Astrocyte of the spinal cord (primary cell): ENCODE measurements around the gene MAPRE2.
"Not testable (repeated sequence)": the region's sequence is repeated elsewhere in the genome, so short reads cannot be mapped to it uniquely, and the experiment has no call there.

Experiments used
- DNase-seq: peaks from one replicate; pipeline ENCODE4 v3.0.0; 2011; ENCODE audit warnings: low read depth, low spot score
- H3K4me3 ChIP-seq: 2 replicates; pipeline ENCODE4 v1.5.1; 2011; ENCODE audit warnings: low read depth, mild to moderate bottlenecking, low read length, moderate library complexity
- CTCF ChIP-seq: IDR thresholded peaks from 2 replicates; pipeline ENCODE4 v1.5.1; 2012; ENCODE audit warnings: low read depth, mild to moderate bottlenecking, low read length, inconsistent platforms
- in situ Hi-C: cut with HindIII; loops from 2 replicates; pipeline ENCODE4 v1.10.0; 2017; ENCODE audit warnings: low sequenced_read_pairs

Gene MAPRE2

GRCh38 chr18:35163721-35164120, 122.5 kb downstream of the MAPRE2 start:
- in situ Hi-C loops = no loop called here
- H3K4me3 ChIP-seq = no peak overlapping the region
- DNase-seq = no peak

GRCh38 chr18:35164133-35164532, 122.9 kb downstream of the MAPRE2 start:
- no peak overlapping the region for H3K4me3 ChIP-seq
- in situ Hi-C loops = no loop called here
- TF ChIP-seq CTCF = no peak
- no peak for DNase-seq

More at GRCh38 chr18:35163721-35164120, 122.5 kb downstream of the MAPRE2 start:
- TF ChIP-seq CTCF = no peak

- TF ChIP-seq CTCF = no peak
- no peak for DNase-seq
- H3K4me3 ChIP-seq = no peak overlapping the region
- in situ Hi-C loops = no loop called here
Observed at GRCh38 chr18:35167332-35167731, 126.1 kb downstream of the MAPRE2 start.

GRCh38 chr18:35167857-35168256, 126.6 kb downstream of the MAPRE2 start:
- DNase-seq = no peak
- in situ Hi-C loops = no loop called here
- TF ChIP-seq CTCF = no peak
- H3K4me3 ChIP-seq = no peak overlapping the region

GRCh38 chr18:35170323-35170722, 129.1 kb downstream of the MAPRE2 start:
- DNase-seq, in situ Hi-C loops, H3K4me3 ChIP-seq: not testable (repeated sequence)

- DNase-seq = peak; percentile 27
- no peak for TF ChIP-seq CTCF
- no peak overlapping the region for H3K4me3 ChIP-seq
- in situ Hi-C loops = no loop called here
Observed at GRCh38 chr18:35171315-35171987, 130.2 kb downstream of the MAPRE2 start.

- H3K4me3 ChIP-seq = no peak overlapping the region
- TF ChIP-seq CTCF = no peak
- no peak for DNase-seq
- in situ Hi-C loops = no loop called here
Observed at GRCh38 chr18:35172009-35172408, 130.8 kb downstream of the MAPRE2 start.
